Immature natural killer cell (primary cell): ENCODE data around the gene ZNF563. TPM values are rescaled to one million over a fixed set of nuclear protein-coding genes. Genes with fewer than 3 reads are reported as not detected.
"Not testable (repeated sequence)": the region's sequence is repeated elsewhere in the genome, so short reads cannot be mapped to it uniquely, and the experiment has no call there.

Experiments used
- DNase-seq, 3 donors: peaks; one replicate each; pipeline ENCODE4 v3.0.0; 2022; ENCODE audit warnings: mixed read lengths in 1 of 3
- H3K27ac Mint-ChIP-seq, 6 donors: one replicate each; pipeline ENCODE4 v1.8.0; 2020; ENCODE audit warnings: mixed read lengths in 6 of 6, mild to moderate bottlenecking in 5 of 6, inconsistent platforms in 4 of 6, moderate library complexity in 3 of 6
- H3K27me3 Mint-ChIP-seq, 3 donors: one replicate each; pipeline ENCODE4 v1.8.0; 2020 to 2021; ENCODE audit warnings: low read depth in 3 of 3, mild to moderate bottlenecking in 3 of 3, mixed read lengths in 3 of 3, moderate library complexity in 3 of 3, inconsistent platforms in 1 of 3
- H3K36me3 Mint-ChIP-seq, 3 donors: one replicate each; pipeline ENCODE4 v1.8.0; 2020; ENCODE audit warnings: mixed read lengths in 3 of 3, inconsistent platforms in 2 of 3, mild to moderate bottlenecking in 2 of 3
- H3K4me1 Mint-ChIP-seq, 2 donors: one replicate each; pipeline ENCODE4 v1.8.0; 2020; ENCODE audit warnings: inconsistent platforms in 2 of 2, mild to moderate bottlenecking in 2 of 2, mixed read lengths in 2 of 2, moderate library complexity in 1 of 2
- H3K4me3 Mint-ChIP-seq, 5 donors: one replicate each; pipeline ENCODE4 v1.8.0; 2020; ENCODE audit warnings: mild to moderate bottlenecking in 5 of 5, mixed read lengths in 5 of 5, inconsistent platforms in 3 of 5, moderate library complexity in 3 of 5
- H3K9me3 Mint-ChIP-seq, 6 donors: one replicate each; pipeline ENCODE4 v1.8.0; 2020; ENCODE audit warnings: mild to moderate bottlenecking in 6 of 6, mixed read lengths in 6 of 6, inconsistent platforms in 4 of 6, moderate library complexity in 3 of 6
- polyA plus RNA-seq, 3 donors: library from polyadenylated mRNA; unstranded; fragments of 300-500 nt; fragmentation: Illumina TruSeq; gene quantifications; one replicate each; pipeline ENCODE4 v1.2.3, GENCODE V29; 2021

The ZNF563 gene
- polyA plus RNA-seq, 3 donors from 2014 or later: 1.0 to 5.3 (median 1.2) TPM

- H3K9me3 Mint-ChIP-seq: peaks cover 11 to 20% (median 14%) of the 10 kb centered on the region in 6 donors
Observed at GRCh38 chr19:12345197-12345596, 11.8 kb upstream of the ZNF563 start.

GRCh38 chr19:12331211-12331941 is 2.1 kb downstream of the ZNF563 start:
- H3K27ac Mint-ChIP-seq: peak overlapping the region in 3 of 6 donors; percentile 17 to 86 (median 68)
- no peaks in the 10 kb centered on the region for H3K9me3 Mint-ChIP-seq
- peak overlapping the region in 4 of 5 donors; percentile 73 to 97 (median 76) for H3K4me3 Mint-ChIP-seq
- DNase-seq: peak in 1 of 3 donors; percentile 1
- H3K4me1 Mint-ChIP-seq: peaks cover 21 to 25% of the 10 kb centered on the region in 2 donors
- peaks cover 0 to 5% (median 3%) of the 10 kb centered on the region in 3 donors for H3K27me3 Mint-ChIP-seq
- H3K36me3 Mint-ChIP-seq: peaks cover 0 to 6% (median 0%) of the 10 kb centered on the region in 3 donors

More at GRCh38 chr19:12345197-12345596, 11.8 kb upstream of the ZNF563 start:
- Mint-ChIP-seq H3K4me3 (no peak overlapping the region), H3K36me3 (peaks cover 6 to 11% (median 9%) of the 10 kb centered on the region in 3 donors), H3K4me1 (no peaks in the 10 kb centered on the region), H3K27me3 (no peaks in the 10 kb centered on the region), H3K27ac (no peak overlapping the region)
- DNase-seq: no peak

- Mint-ChIP-seq H3K9me3 (no peaks in the 10 kb centered on the region), H3K4me1 (peaks cover 21 to 25% of the 10 kb centered on the region in 2 donors)
Observed at GRCh38 chr19:12330340-12330739, 3.1 kb downstream of the ZNF563 start.

GRCh38 chr19:12325690-12326089 is 7.7 kb downstream of the ZNF563 start:
- no peak for DNase-seq
- no peak overlapping the region for H3K4me3 Mint-ChIP-seq
- no peaks in the 10 kb centered on the region for H3K9me3 Mint-ChIP-seq
- peak overlapping the region in 1 of 6 donors; percentile 69 for H3K27ac Mint-ChIP-seq
- peaks cover 0 to 2% (median 1%) of the 10 kb centered on the region in 3 donors for H3K27me3 Mint-ChIP-seq
- no peaks in the 10 kb centered on the region for H3K4me1 Mint-ChIP-seq
- peaks cover 11 to 32% (median 21%) of the 10 kb centered on the region in 3 donors for H3K36me3 Mint-ChIP-seq

More at GRCh38 chr19:12330340-12330739, 3.1 kb downstream of the ZNF563 start:
- H3K27me3 Mint-ChIP-seq: peaks cover 0 to 5% (median 3%) of the 10 kb centered on the region in 3 donors
- peaks cover 0 to 10% (median 4%) of the 10 kb centered on the region in 3 donors for H3K36me3 Mint-ChIP-seq
- DNase-seq: no peak
- peak overlapping the region in 1 of 5 donors; percentile 0 for H3K4me3 Mint-ChIP-seq
- H3K27ac Mint-ChIP-seq: no peak overlapping the region

GRCh38 chr19:12318782-12319413 is 14.5 kb downstream of the ZNF563 start:
- DNase-seq: no peak
- Mint-ChIP-seq H3K27ac (no peak overlapping the region), H3K36me3 (peaks cover 26 to 49% (median 36%) of the 10 kb centered on the region in 3 donors), H3K4me1 (peaks cover 0 to 4% of the 10 kb centered on the region in 2 donors), H3K4me3 (no peak overlapping the region), H3K27me3 (peaks cover 0 to 3% (median 0%) of the 10 kb centered on the region in 3 donors), H3K9me3 (peaks cover 0 to 15% (median 8%) of the 10 kb centered on the region in 6 donors)

- peaks cover 0 to 13% (median 7%) of the 10 kb centered on the region in 6 donors for H3K9me3 Mint-ChIP-seq
- peaks cover 12 to 26% (median 17%) of the 10 kb centered on the region in 3 donors for H3K36me3 Mint-ChIP-seq
- H3K4me1 Mint-ChIP-seq: peaks cover 0 to 4% of the 10 kb centered on the region in 2 donors
- peaks cover 0 to 1% (median 0%) of the 10 kb centered on the region in 3 donors for H3K27me3 Mint-ChIP-seq
- H3K27ac Mint-ChIP-seq: no peak overlapping the region
- DNase-seq: no peak
- H3K4me3 Mint-ChIP-seq: peak overlapping the region in 1 of 5 donors; percentile 48
Observed at GRCh38 chr19:12314553-12314952, 18.9 kb downstream of the ZNF563 start.

GRCh38 chr19:12308891-12309290 is 24.5 kb downstream of the ZNF563 start:
- H3K36me3 Mint-ChIP-seq, H3K9me3 Mint-ChIP-seq, DNase-seq, H3K4me3 Mint-ChIP-seq, H3K4me1 Mint-ChIP-seq, H3K27me3 Mint-ChIP-seq, H3K27ac Mint-ChIP-seq: not testable (repeated sequence)

GRCh38 chr19:12295191-12295590 is 38.2 kb downstream of the ZNF563 start:
- Mint-ChIP-seq H3K4me3 (peak overlapping the region; percentile 96 to 99 (median 97)), H3K27me3 (peaks cover 4 to 11% (median 8%) of the 10 kb centered on the region in 3 donors), H3K9me3 (peaks cover 0 to 1% (median 0%) of the 10 kb centered on the region in 6 donors), H3K4me1 (peaks cover 35 to 43% of the 10 kb centered on the region in 2 donors), H3K36me3 (peaks cover 0 to 5% (median 4%) of the 10 kb centered on the region in 3 donors), H3K27ac (peak overlapping the region; percentile 95 to 99 (median 97))
- no peak for DNase-seq

- Mint-ChIP-seq H3K27me3 (peaks cover 4 to 11% (median 8%) of the 10 kb centered on the region in 3 donors), H3K4me1 (peaks cover 40 to 48% of the 10 kb centered on the region in 2 donors), H3K36me3 (peaks cover 0 to 5% (median 4%) of the 10 kb centered on the region in 3 donors), H3K9me3 (peaks cover 0 to 1% (median 0%) of the 10 kb centered on the region in 6 donors), H3K27ac (peak within 1 kb of the TSS; percentile 95 to 100 (median 99)), H3K4me3 (peak within 1 kb of the TSS; percentile 98 to 100 (median 99))
- peak; percentile 94 for DNase-seq
Observed at GRCh38 chr19:12294249-12295158, 38.9 kb downstream of the ZNF563 start, which contains the start of gene ZNF44. Gene ZNF44 (minus strand): TSS chr19:12294883. CDS start chr19:12294694, 189 bp downstream.

- H3K27me3 Mint-ChIP-seq: peaks cover 4 to 11% (median 8%) of the 10 kb centered on the region in 3 donors
- H3K27ac Mint-ChIP-seq: peak overlapping the region; percentile 95 to 100 (median 99)
- H3K4me3 Mint-ChIP-seq: peak overlapping the region; percentile 98 to 100 (median 99)
- peaks cover 0 to 1% (median 0%) of the 10 kb centered on the region in 6 donors for H3K9me3 Mint-ChIP-seq
- H3K4me1 Mint-ChIP-seq: peaks cover 47 to 55% of the 10 kb centered on the region in 2 donors
- DNase-seq: peak; percentile 76 to 80 (median 77)
- peaks cover 0 to 5% (median 4%) of the 10 kb centered on the region in 3 donors for H3K36me3 Mint-ChIP-seq
Observed at GRCh38 chr19:12293777-12294248, 39.6 kb downstream of the ZNF563 start.

- Mint-ChIP-seq H3K27me3 (peaks cover 3 to 8% (median 7%) of the 10 kb centered on the region in 3 donors), H3K4me3 (peak overlapping the region; percentile 53 to 83 (median 69)), H3K27ac (peak overlapping the region; percentile 86 to 91 (median 88)), H3K4me1 (peaks cover 53 to 65% of the 10 kb centered on the region in 2 donors), H3K9me3 (peaks cover 0 to 1% (median 0%) of the 10 kb centered on the region in 6 donors), H3K36me3 (peaks cover 0 to 5% (median 4%) of the 10 kb centered on the region in 3 donors)
- DNase-seq: no peak
Observed at GRCh38 chr19:12289790-12290065, 43.7 kb downstream of the ZNF563 start.

- Mint-ChIP-seq H3K27me3 (no peaks in the 10 kb centered on the region), H3K4me3 (peak overlapping the region in 4 of 5 donors; percentile 26 to 40 (median 31)), H3K4me1 (peaks cover 41 to 60% of the 10 kb centered on the region in 2 donors), H3K27ac (peak overlapping the region; percentile 78 to 91 (median 84)), H3K36me3 (peaks cover 0 to 7% (median 5%) of the 10 kb centered on the region in 3 donors), H3K9me3 (no peaks in the 10 kb centered on the region)
- DNase-seq: no peak
Observed at GRCh38 chr19:12287958-12288500, 45.4 kb downstream of the ZNF563 start.
